ENCODE results near the gene SDF2L1.
A peak's percentile ranks its signal among the peaks of the same experiment; 100 is the strongest.

Gene SDF2L1

DNA sequence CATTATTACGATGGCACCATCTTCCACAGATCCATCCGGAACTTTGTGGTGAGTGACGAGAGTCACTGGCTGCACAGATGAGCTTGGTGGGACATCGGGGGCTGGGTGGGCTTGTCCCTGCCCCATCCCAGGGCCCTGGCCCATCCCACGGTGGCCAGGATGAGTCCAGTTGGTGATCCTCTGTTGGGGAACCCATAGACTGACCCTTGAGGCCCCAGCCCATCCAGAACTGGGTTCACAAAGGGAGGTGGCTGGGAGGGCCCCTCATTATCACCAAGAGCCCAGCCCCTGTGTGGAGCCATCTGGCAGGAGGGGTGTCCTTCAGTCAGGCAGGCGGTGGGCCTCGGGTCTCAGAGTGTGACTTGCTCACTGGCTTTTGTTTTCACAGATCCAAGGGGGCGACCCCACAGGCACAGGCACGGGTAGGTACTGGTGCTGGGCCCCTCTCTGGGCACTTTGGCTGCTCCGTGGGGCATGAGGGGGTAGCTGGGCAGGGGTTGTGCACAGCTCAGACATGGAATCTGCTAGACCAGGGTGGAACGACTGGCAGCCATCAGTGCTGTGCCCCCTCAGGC lies 45.7 kb downstream of the SDF2L1 start:
- peaks cover 26% of the 10 kb centered on the region for H3K4me1 ChIP-seq (ENCODE audit: insufficient read depth, low read length, severe bottlenecking)
- no peaks in the 10 kb centered on the region for H3K79me2 ChIP-seq (ENCODE audit: insufficient read depth, low read length)
- TF ChIP-seq CTCF (IDR thresholded peaks at IDR 0.05; ENCODE audit: low read length) (no peak), EZH2 (IDR thresholded peaks at IDR 0.05; ENCODE audit: borderline replicate concordance, low read length) (no peak)
- no peak overlapping the region for H2AFZ ChIP-seq (ENCODE audit: low read length)
- H4K20me1 ChIP-seq (ENCODE audit: insufficient read depth, low read length) = no peaks in the 10 kb centered on the region
- peaks cover 49% of the 10 kb centered on the region for H3K36me3 ChIP-seq (ENCODE audit: insufficient read depth, low read length)
- no peak overlapping the region for H3K27ac ChIP-seq (ENCODE audit: low read depth, low read length, poor library complexity, severe bottlenecking)
- no peak overlapping the region for H3K9ac ChIP-seq (ENCODE audit: low read length)
- no peaks in the 10 kb centered on the region for H3F3A ChIP-seq (ENCODE audit: insufficient read depth, low read length)
- no peak overlapping the region for H3K4me3 ChIP-seq (ENCODE audit: low read depth, low read length, poor library complexity, severe bottlenecking)
- no peak overlapping the region for H3K4me2 ChIP-seq (ENCODE audit: low read length)
- no peaks in the 10 kb centered on the region for H3K9me3 ChIP-seq (ENCODE audit: low read length)
- no peaks in the 10 kb centered on the region for H3K27me3 ChIP-seq (ENCODE audit: insufficient read depth, low read length)
- H3K9me2 ChIP-seq (ENCODE audit: low read depth, low read length) = no peaks in the 10 kb centered on the region

DNA sequence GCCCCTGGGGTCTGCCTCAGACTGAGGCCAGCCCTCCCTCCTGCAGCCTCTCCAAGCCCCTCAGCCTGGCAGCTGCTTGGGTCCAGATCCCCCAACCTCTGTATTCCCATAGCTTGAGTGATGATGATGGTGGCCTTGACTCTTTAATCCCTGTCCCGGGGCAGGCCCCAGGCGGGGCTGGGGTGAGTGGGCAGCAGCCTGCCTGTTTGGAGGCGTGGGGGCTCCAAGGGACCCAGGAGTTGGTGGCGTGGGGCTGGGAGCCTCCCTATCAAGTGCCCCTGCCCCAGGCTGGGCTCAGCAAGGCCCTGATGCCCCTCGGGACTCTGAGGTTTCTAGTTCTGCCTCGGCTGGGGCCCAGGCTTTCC lies 46.2 kb downstream of the SDF2L1 start:
- peaks cover 24% of the 10 kb centered on the region for H3K4me1 ChIP-seq (ENCODE audit: insufficient read depth, low read length, severe bottlenecking)
- H3K9me3 ChIP-seq (ENCODE audit: low read length) = no peaks in the 10 kb centered on the region
- no peaks in the 10 kb centered on the region for H3K9me2 ChIP-seq (ENCODE audit: low read depth, low read length)
- no peaks in the 10 kb centered on the region for H3F3A ChIP-seq (ENCODE audit: insufficient read depth, low read length)
- no peak overlapping the region for H2AFZ ChIP-seq (ENCODE audit: low read length)
- H3K4me3 ChIP-seq (ENCODE audit: low read depth, low read length, poor library complexity, severe bottlenecking) = no peak overlapping the region
- no peak overlapping the region for H3K4me2 ChIP-seq (ENCODE audit: low read length)
- H4K20me1 ChIP-seq (ENCODE audit: insufficient read depth, low read length) = no peaks in the 10 kb centered on the region
- H3K36me3 ChIP-seq (ENCODE audit: insufficient read depth, low read length) = peaks cover 45% of the 10 kb centered on the region
- peak overlapping the region; percentile 0 for H3K27ac ChIP-seq (ENCODE audit: low read depth, low read length, poor library complexity, severe bottlenecking)
- no peak overlapping the region for H3K9ac ChIP-seq (ENCODE audit: low read length)
- TF ChIP-seq CTCF (IDR thresholded peaks at IDR 0.05; ENCODE audit: low read length) (no peak), EZH2 (IDR thresholded peaks at IDR 0.05; ENCODE audit: borderline replicate concordance, low read length) (no peak)
- H3K79me2 ChIP-seq (ENCODE audit: insufficient read depth, low read length) = no peaks in the 10 kb centered on the region
- no peaks in the 10 kb centered on the region for H3K27me3 ChIP-seq (ENCODE audit: insufficient read depth, low read length)

DNA sequence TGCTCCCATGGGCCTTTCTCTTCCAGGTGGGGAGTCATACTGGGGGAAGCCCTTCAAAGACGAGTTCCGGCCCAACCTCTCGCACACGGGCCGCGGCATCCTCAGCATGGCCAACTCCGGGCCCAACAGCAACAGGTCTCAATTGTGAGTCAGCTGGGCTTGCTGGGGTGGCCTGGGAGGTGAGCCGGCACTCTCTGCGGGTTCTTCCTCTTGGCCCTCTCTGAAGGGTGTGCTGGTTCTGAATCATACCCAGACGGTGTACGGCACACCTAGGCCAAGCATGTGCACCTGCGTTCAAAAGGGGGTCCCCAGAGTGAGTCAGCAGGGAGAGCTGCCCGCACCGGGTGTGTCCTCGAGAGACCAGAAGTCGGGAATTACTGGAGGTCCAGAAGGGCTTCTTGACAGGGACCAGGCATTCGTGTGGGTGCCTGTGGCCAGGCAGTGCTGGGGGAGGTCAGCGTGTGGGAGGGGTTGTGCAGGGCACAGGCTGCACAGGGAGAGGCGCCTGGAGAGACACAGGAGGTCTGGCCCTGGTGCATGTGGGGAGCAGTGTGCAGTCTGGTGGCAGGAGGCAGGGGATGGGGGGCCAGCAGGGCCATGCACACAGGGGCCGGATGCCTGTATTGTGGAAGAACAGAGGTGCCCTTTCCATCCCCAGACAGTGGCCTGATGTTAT lies 46.7 kb downstream of the SDF2L1 start:
- Histone ChIP-seq H3K4me2 (ENCODE audit: low read length) (no peak overlapping the region), H3K27ac (ENCODE audit: low read depth, low read length, poor library complexity, severe bottlenecking) (peak overlapping the region; percentile 77), H4K20me1 (ENCODE audit: insufficient read depth, low read length) (no peaks in the 10 kb centered on the region), H3F3A (ENCODE audit: insufficient read depth, low read length) (no peaks in the 10 kb centered on the region), H3K9ac (ENCODE audit: low read length) (no peak overlapping the region), H3K36me3 (ENCODE audit: insufficient read depth, low read length) (peaks cover 48% of the 10 kb centered on the region), H3K27me3 (ENCODE audit: insufficient read depth, low read length) (no peaks in the 10 kb centered on the region), H3K9me2 (ENCODE audit: low read depth, low read length) (no peaks in the 10 kb centered on the region), H2AFZ (ENCODE audit: low read length) (no peak overlapping the region), H3K4me1 (ENCODE audit: insufficient read depth, low read length, severe bottlenecking) (peaks cover 24% of the 10 kb centered on the region), H3K9me3 (ENCODE audit: low read length) (no peaks in the 10 kb centered on the region), H3K79me2 (ENCODE audit: insufficient read depth, low read length) (no peaks in the 10 kb centered on the region), H3K4me3 (ENCODE audit: low read depth, low read length, poor library complexity, severe bottlenecking) (no peak overlapping the region)
- TF ChIP-seq CTCF (IDR thresholded peaks at IDR 0.05; ENCODE audit: low read length) = no peak
- no peak for TF ChIP-seq EZH2 (IDR thresholded peaks at IDR 0.05; ENCODE audit: borderline replicate concordance, low read length)

All from OCI-LY1 (cell line).